Peyer's patch (tissue), 4 donors: ENCODE measurements around the gene TMEM164.

ENCODE experiments used
- CTCF ChIP-seq, 6 experiments: fragments of 450-650 bp in 4 of 6; fragments of 200-600 bp in 2 of 6; sonication (generic) in 1 of 6; IDR thresholded peaks; one replicate each; pipeline ENCODE4 v1.5.1; 2017 to 2019; ENCODE audit warnings: antibody characterized with exemption in 6 of 6, mild to moderate bottlenecking in 3 of 6, moderate library complexity in 1 of 6
- POLR2A ChIP-seq, 2 donors: fragments of 450-650 bp; IDR thresholded peaks; one replicate each; pipeline ENCODE4 v1.5.1; 2017; ENCODE audit warnings: antibody characterized with exemption in 2 of 2, mild to moderate bottlenecking in 2 of 2, moderate library complexity in 2 of 2

- TF ChIP-seq CTCF (IDR thresholded peaks at IDR 0.05) (no peak), POLR2A (IDR thresholded peaks at IDR 0.05) (no peak)
Observed at GRCh38 chrX:110066488-110067225, 63.7 kb downstream of the TMEM164 start.
